Coronary artery (tissue), 2 donors: ENCODE data around the gene NRARP.

Experiments
- DNase-seq: peaks from one replicate; pipeline ENCODE4 v3.0.0-alpha.2; 2017; ENCODE audit warnings: low spot score
- H3K27ac ChIP-seq, 2 donors: fragments of 200-600 bp; sonication (generic); one replicate each; pipeline ENCODE4 v1.5.1; 2016 to 2019
- H3K4me3 ChIP-seq: fragments of 200-600 bp; sonication (generic); 2 replicates; pipeline ENCODE4 v1.5.1; 2016; ENCODE audit warnings: mild to moderate bottlenecking, moderate library complexity
- CTCF ChIP-seq: fragments of 200-600 bp; sonication (generic); IDR thresholded peaks from one replicate; pipeline ENCODE4 v1.5.1; 2019; ENCODE audit warnings: antibody characterized with exemption

Gene NRARP

GRCh38 chr9:137271696-137272076 lies 30.4 kb downstream of the NRARP start:
- no peak overlapping the region for H3K27ac ChIP-seq
- no peak overlapping the region for H3K4me3 ChIP-seq
- TF ChIP-seq CTCF, result no peak
- DNase-seq, result no peak

DNA sequence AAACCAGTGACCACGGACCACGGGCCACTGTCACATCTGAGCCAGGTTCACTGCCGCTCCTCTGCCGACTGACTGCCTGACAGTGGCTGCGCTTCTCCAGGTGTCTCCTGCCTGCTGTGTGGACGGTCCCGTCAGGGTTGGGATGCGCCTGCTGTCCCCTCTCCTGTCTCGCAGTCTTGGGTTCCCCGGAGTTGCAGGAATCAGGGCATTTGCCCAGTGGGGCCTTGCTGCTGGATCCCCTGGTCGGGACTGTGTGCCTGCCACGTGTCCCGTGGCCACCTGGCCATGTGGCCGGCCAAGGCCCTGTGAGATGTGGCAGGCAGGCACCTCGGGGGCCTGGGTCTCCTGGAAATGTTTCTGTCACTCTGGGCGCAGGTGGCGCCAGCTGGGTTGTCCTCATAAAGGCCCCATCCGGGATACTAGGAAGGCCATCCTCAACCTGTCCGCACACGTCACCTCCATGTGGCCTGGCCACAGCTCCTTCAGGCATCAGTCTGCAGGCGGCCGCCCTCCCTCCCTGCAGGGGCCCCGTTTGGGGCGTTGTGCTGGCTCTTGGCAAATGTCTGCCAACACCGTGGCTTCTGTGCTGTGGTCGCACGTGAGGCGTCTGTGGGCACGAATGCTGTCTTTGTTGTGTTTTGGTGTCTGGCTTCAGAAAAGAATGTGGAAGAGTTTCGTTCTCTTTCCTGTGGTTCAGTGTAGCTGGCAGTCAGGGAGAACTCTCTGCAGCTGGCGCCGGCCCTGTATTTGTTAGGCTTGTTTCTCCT lies 31.0 kb downstream of the NRARP start:
- no peak for TF ChIP-seq CTCF
- Histone ChIP-seq H3K4me3 (no peak overlapping the region), H3K27ac (no peak overlapping the region)
- no peak for DNase-seq

DNA sequence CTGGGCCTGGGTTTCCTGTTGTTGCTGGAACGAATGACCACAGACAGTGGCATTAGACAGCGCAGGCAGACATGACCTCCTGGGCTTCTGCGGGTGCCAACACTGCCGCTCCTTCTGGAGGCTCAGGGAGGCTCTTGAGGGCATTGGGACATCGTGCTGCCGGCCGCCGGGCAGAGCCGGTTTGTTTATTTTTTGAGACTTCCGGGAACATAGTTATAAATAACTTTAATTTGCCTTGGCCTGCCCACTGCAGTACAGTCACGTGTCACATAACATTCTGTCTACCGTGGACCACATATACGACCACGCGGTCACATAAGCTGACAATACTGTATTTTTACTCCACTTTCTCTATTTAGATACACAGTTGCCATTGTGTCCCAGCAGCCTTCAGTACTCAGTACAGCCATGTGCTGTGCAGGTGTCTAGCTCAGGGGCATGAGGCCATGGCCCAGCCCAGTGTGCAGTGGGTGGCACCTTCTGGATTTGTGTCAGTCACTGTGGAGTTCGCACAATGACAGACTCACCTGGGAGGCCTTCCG lies 32.8 kb downstream of the NRARP start:
- Histone ChIP-seq H3K27ac (peak overlapping the region; percentile 57 to 77), H3K4me3 (peak overlapping the region; percentile 7)
- DNase-seq, result no peak
- TF ChIP-seq CTCF, result no peak

GRCh38 chr9:137268538-137269201 lies 33.4 kb downstream of the NRARP start:
- TF ChIP-seq CTCF, result no peak
- Histone ChIP-seq H3K4me3 (peak overlapping the region; percentile 7), H3K27ac (peak overlapping the region; percentile 21 to 77)
- no peak for DNase-seq

DNA sequence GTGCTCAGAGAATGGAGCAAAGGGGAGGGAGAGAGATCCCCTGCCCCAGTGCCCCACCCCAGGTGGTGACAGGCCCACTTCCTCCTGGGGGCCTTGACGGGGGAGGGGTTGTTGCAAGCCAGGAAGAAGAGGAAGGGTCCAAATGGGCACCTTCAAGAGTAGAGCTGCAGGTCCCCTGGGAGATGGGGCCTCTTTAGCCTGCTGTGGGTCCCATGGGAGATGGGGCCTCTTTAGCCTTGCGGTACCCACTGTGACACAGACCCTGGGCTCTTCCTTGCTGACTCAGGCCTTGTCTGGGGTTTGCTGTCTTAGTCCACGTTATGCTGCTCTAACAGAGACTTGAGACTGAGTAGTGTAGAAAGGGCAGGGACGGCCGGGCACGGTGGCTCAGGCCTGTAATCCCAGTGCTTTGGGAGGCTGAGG lies 34.1 kb downstream of the NRARP start:
- H3K27ac ChIP-seq, result peak overlapping the region; percentile 21 to 77
- H3K4me3 ChIP-seq, result no peak overlapping the region
- no peak for DNase-seq
- TF ChIP-seq CTCF, result no peak

DNA sequence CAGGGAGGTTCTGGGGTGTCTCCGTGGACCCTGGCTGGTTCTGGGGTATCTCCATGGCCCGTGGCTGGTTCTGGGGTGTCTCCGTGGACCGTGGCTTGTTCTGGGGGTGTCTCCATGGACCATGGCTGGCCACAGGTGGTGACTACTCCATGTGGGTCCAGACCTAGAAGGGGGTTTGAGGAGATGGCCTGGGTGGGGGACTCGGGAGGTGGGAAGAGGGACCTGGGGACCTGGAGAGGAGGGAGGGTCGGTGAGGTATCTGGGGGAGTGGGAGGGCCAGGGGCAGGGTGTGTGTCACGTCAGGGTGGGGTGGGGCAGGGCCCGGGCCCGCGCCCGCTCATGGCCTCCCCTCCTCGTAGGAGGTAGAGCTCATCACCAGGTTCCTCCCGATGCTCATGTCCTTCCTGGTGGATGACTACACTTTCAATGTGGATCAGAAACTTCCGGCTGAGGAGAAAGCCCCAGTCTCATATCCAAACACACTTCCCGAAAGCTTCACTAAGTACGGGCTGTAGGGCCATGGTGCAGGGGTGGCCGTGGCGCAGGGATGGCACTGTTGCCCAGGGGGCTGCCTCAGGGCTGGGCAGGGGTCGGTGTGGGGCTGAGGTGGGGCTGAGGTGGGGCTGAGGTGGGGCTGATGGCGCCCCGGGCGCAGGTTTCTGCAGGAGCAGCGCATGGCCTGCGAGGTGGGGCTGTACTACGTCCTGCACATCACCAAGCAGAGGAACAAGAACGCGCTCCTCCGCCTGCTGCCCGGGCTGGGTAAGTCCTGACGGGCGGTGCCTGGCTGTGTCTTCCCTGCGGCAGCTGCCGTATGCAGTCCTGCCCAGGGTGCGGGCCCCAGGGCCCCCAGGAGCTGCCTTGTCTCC lies 35.3 kb downstream of the NRARP start:
- TF ChIP-seq CTCF, result no peak
- Histone ChIP-seq H3K27ac (no peak overlapping the region), H3K4me3 (no peak overlapping the region)
- no peak for DNase-seq
